Natural killer cell treated with Interleukin-12 subunit alpha and Interleukin-12 subunit beta and Interleukin-15 and Interleukin-18, amount 100 ng/mL, for 72 hours (primary cell): ENCODE results near the gene LEMD2. TPM values are rescaled to one million over a fixed set of nuclear protein-coding genes. Genes with fewer than 3 reads are reported as not detected.

Experiments used
- ATAC-seq, 2 donors: fragments of 150-1000 bp; cut with Tn5 transposase in 1 of 2; sonication (Bioruptor Pico), chemical (Tn5 transposase) in 1 of 2; 2 replicates each; pipeline ENCODE4 v1.10.0; 2021
- DNase-seq: peaks from one replicate; pipeline ENCODE4 v3.0.0; 2022; ENCODE audit warnings: low spot score
- H3K27ac Mint-ChIP-seq, 2 donors: 1 replicate in 1 of 2; 2 replicates in 1 of 2; pipeline ENCODE4 v1.8.0; 2022; ENCODE audit warnings: mixed read lengths in 2 of 2, mild to moderate bottlenecking in 1 of 2, moderate library complexity in 1 of 2
- H3K27me3 Mint-ChIP-seq, 2 donors: 1 replicate in 1 of 2; 2 replicates in 1 of 2; pipeline ENCODE4 v1.8.0; 2022; ENCODE audit warnings: mixed read lengths in 2 of 2
- H3K36me3 Mint-ChIP-seq: one replicate; pipeline ENCODE4 v1.8.0; 2022; ENCODE audit warnings: mixed read lengths
- H3K4me1 Mint-ChIP-seq, 2 donors: 1 replicate in 1 of 2; 2 replicates in 1 of 2; pipeline ENCODE4 v1.8.0; 2022; ENCODE audit warnings: low read depth in 2 of 2, mixed read lengths in 2 of 2, mild to moderate bottlenecking in 1 of 2
- H3K4me3 Mint-ChIP-seq: one replicate; pipeline ENCODE4 v1.8.0; 2022; ENCODE audit warnings: mixed read lengths
- H3K9me3 Mint-ChIP-seq: 2 replicates; pipeline ENCODE4 v1.8.0; 2022; ENCODE audit warnings: mixed read lengths
- total RNA-seq, 2 donors: library from RNA; stranded (reverse); gene quantifications; one replicate each; pipeline ENCODE4 v1.2.3, GENCODE V29; 2022

The LEMD2 gene
- total RNA-seq, 2 donors from 2014 or later: 62.1 to 67.6 TPM

GRCh38 chr6:33770833-33771145, 18.1 kb downstream of the LEMD2 start:
- DNase-seq: no peak
- H3K36me3 Mint-ChIP-seq: no peaks in the 10 kb centered on the region
- H3K27me3 Mint-ChIP-seq: peaks cover 0 to 11% of the 10 kb centered on the region in 2 donors
- H3K27ac Mint-ChIP-seq: no peak overlapping the region
- peaks cover 0 to 5% of the 10 kb centered on the region in 2 donors for H3K4me1 Mint-ChIP-seq
- ATAC-seq: no peak
- H3K4me3 Mint-ChIP-seq: no peak overlapping the region
- no peaks in the 10 kb centered on the region for H3K9me3 Mint-ChIP-seq

DNA sequence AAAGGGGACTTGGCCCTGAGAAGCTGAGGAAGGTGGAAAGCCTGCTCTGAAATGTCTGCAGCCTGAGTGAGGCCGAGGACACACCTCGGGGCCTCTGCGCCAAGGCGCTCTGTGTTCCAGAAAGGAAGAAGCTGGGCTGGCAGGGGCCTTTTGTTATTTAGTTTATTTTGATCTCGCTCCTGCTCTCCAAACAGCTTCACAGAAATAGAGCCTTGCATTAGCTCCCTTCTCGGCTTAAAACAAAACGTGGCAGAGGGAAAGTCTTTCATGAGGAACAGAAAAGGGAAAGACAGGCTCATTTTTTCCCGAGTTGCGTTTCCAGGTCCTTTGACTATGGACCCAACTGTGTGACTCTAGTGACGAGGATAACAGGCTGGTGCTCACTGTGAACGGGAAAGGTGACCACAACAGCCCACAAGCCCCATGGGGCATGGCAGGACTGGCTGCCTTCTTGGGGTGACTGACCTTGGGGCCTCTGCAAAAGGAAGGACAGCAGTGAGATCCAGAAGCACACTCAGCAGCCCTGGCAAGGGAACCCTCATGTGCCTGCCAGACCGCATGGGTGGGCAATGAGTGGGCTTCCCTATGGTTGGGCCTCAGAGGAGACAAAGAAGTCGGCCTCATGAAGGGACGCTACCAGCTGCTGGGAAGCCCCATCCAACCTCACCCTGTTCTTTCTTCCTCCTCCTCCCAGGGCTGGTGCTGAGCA, 18.7 kb downstream of the LEMD2 start:
- Mint-ChIP-seq H3K4me3 (no peak overlapping the region), H3K27ac (no peak overlapping the region), H3K9me3 (no peaks in the 10 kb centered on the region), H3K36me3 (no peaks in the 10 kb centered on the region), H3K4me1 (peaks cover 0 to 5% of the 10 kb centered on the region in 2 donors), H3K27me3 (peaks cover 0 to 16% of the 10 kb centered on the region in 2 donors)
- DNase-seq (no peak), ATAC-seq (no peak)

GRCh38 chr6:33769248-33769821, 19.6 kb downstream of the LEMD2 start:
- Mint-ChIP-seq H3K27me3 (peaks cover 0 to 16% of the 10 kb centered on the region in 2 donors), H3K27ac (no peak overlapping the region), H3K9me3 (no peaks in the 10 kb centered on the region), H3K36me3 (no peaks in the 10 kb centered on the region), H3K4me3 (no peak overlapping the region), H3K4me1 (peaks cover 0 to 5% of the 10 kb centered on the region in 2 donors)
- DNase-seq (no peak), ATAC-seq (no peak)

DNA sequence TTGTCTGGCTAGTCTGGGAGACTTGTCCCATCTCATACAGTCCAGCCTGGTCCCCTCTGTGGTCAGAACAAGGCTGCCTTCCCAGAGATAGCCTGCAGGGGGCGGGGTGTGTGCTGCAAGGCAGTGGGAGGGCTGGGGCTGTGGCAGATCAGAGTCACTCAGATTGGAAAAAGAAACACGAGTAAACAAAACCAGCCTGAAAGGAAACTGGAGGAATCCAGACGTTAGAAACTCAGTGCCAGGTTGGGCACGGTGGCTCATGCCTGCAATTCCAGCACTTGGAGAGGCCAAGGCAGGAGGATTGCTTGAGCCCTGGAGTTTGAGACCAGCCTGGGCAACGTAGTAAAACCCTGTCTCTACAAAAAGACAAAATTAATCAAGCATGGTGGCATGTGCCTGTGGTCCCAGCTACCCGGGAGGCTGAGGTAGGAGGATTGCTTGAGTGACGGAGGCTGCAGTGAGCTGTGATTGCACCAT, 20.2 kb downstream of the LEMD2 start:
- no peak overlapping the region for H3K4me3 Mint-ChIP-seq
- H3K27ac Mint-ChIP-seq: no peak overlapping the region
- H3K36me3 Mint-ChIP-seq: no peaks in the 10 kb centered on the region
- H3K27me3 Mint-ChIP-seq: peaks cover 0 to 16% of the 10 kb centered on the region in 2 donors
- H3K4me1 Mint-ChIP-seq: peaks cover 0 to 5% of the 10 kb centered on the region in 2 donors
- DNase-seq: peak; percentile 82
- H3K9me3 Mint-ChIP-seq: no peaks in the 10 kb centered on the region
- peak; percentile 72 to 73 for ATAC-seq

DNA sequence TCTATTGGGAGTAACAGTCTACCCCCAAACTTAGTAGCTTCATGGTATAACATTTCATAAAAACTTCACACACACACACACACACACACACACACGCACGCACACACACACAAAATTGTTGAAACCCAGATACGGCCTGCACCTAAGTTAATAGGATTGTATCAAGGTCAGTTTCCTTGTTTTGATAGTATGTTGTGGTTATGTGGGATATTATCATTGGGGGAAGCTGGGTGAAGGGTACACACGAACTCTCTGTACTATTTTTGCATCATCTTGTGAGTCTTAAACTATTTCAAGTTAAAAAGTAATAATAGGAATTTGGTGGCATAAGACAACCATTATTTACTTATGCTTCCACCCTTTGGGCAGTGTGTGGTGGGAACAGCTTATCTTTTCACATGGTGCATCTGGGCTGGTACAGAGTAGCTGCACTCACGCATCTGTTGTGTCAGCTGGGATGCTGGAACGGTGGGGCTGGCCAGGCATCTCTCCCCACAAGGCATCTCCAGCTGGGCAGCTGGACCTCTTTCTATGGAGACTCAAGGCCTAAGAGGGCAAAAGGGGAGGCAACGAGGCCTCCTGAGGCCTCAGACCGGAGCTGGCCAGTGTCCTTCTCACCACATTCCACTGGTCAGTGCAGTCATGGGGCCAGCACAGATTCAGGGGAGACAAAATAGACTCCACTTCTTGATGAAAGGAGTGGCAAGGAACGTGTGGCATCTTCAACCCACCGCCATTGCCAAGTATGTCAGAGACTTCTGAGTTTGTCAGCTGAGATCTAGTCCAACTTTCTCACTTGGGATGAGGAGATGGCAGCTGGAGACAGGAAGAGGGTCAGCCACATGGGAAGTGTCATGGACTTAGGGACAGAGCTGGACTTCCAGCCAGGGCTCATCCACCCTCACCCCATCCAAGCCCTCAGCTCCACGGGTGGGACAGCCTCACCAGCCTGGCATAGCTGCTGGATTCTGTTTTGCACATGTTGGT, 21.7 kb downstream of the LEMD2 start:
- Mint-ChIP-seq H3K4me1 (peaks cover 0 to 2% of the 10 kb centered on the region in 2 donors), H3K27ac (no peak overlapping the region), H3K4me3 (no peak overlapping the region), H3K9me3 (no peaks in the 10 kb centered on the region), H3K27me3 (peaks cover 0 to 16% of the 10 kb centered on the region in 2 donors), H3K36me3 (no peaks in the 10 kb centered on the region)
- DNase-seq (no peak), ATAC-seq (no peak)

- Mint-ChIP-seq H3K36me3 (no peaks in the 10 kb centered on the region), H3K27ac (no peak overlapping the region), H3K9me3 (no peaks in the 10 kb centered on the region), H3K27me3 (peaks cover 0 to 16% of the 10 kb centered on the region in 2 donors), H3K4me3 (no peak overlapping the region), H3K4me1 (no peaks in the 10 kb centered on the region)
- DNase-seq (no peak), ATAC-seq (no peak)
These were observed 23.6 kb downstream of the LEMD2 start for GRCh38 chr6:33765368-33765767.

GRCh38 chr6:33764036-33764435, 24.9 kb downstream of the LEMD2 start:
- no peak overlapping the region for H3K4me3 Mint-ChIP-seq

GRCh38 chr6:33763483-33763882, 25.4 kb downstream of the LEMD2 start:
- no peak overlapping the region for H3K4me3 Mint-ChIP-seq
- peaks cover 0 to 15% of the 10 kb centered on the region in 2 donors for H3K27me3 Mint-ChIP-seq
- DNase-seq: no peak
- no peaks in the 10 kb centered on the region for H3K36me3 Mint-ChIP-seq
- H3K4me1 Mint-ChIP-seq: no peaks in the 10 kb centered on the region
- no peak overlapping the region for H3K27ac Mint-ChIP-seq
- no peaks in the 10 kb centered on the region for H3K9me3 Mint-ChIP-seq
- no peak for ATAC-seq

More at GRCh38 chr6:33764036-33764435, 24.9 kb downstream of the LEMD2 start:
- Mint-ChIP-seq H3K4me1 (no peaks in the 10 kb centered on the region), H3K9me3 (no peaks in the 10 kb centered on the region), H3K27me3 (peaks cover 0 to 16% of the 10 kb centered on the region in 2 donors), H3K36me3 (no peaks in the 10 kb centered on the region), H3K27ac (no peak overlapping the region)
- no peak for ATAC-seq
- no peak for DNase-seq

GRCh38 chr6:33762713-33763112, 26.2 kb downstream of the LEMD2 start:
- no peak for DNase-seq
- Mint-ChIP-seq H3K4me1 (no peaks in the 10 kb centered on the region), H3K4me3 (no peak overlapping the region), H3K27ac (no peak overlapping the region), H3K27me3 (peaks cover 3 to 14% of the 10 kb centered on the region in 2 donors), H3K9me3 (no peaks in the 10 kb centered on the region), H3K36me3 (no peaks in the 10 kb centered on the region)
- no peak for ATAC-seq

GRCh38 chr6:33761922-33762629, 26.9 kb downstream of the LEMD2 start:
- Mint-ChIP-seq H3K27me3 (peaks cover 9 to 12% of the 10 kb centered on the region in 2 donors), H3K36me3 (no peaks in the 10 kb centered on the region), H3K27ac (no peak overlapping the region), H3K4me3 (no peak overlapping the region), H3K4me1 (no peaks in the 10 kb centered on the region), H3K9me3 (no peaks in the 10 kb centered on the region)
- ATAC-seq (peak; percentile 17 to 47), DNase-seq (no peak)

DNA sequence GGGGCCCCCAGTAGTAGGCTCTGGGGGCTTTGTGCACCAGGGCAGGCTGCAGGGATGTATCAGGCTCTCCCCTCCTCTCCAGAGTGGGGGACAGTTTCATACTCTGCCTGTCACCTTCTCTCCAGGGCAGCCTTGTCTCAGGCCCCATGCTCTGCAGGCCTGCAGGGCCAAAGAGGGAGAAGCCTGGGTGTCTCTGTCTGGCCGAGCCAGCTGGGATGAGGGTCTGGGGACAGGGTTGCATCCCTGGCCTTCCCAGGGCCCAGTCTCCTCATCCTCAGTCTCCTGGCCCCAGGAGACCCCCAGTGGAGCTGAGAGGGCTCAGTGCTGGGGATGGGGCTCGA, 27.4 kb downstream of the LEMD2 start:
- ATAC-seq: no peak
- Mint-ChIP-seq H3K4me1 (no peaks in the 10 kb centered on the region), H3K9me3 (no peaks in the 10 kb centered on the region), H3K36me3 (no peaks in the 10 kb centered on the region), H3K27ac (no peak overlapping the region), H3K27me3 (peaks cover 9 to 10% of the 10 kb centered on the region in 2 donors), H3K4me3 (no peak overlapping the region)
- no peak for DNase-seq

DNA sequence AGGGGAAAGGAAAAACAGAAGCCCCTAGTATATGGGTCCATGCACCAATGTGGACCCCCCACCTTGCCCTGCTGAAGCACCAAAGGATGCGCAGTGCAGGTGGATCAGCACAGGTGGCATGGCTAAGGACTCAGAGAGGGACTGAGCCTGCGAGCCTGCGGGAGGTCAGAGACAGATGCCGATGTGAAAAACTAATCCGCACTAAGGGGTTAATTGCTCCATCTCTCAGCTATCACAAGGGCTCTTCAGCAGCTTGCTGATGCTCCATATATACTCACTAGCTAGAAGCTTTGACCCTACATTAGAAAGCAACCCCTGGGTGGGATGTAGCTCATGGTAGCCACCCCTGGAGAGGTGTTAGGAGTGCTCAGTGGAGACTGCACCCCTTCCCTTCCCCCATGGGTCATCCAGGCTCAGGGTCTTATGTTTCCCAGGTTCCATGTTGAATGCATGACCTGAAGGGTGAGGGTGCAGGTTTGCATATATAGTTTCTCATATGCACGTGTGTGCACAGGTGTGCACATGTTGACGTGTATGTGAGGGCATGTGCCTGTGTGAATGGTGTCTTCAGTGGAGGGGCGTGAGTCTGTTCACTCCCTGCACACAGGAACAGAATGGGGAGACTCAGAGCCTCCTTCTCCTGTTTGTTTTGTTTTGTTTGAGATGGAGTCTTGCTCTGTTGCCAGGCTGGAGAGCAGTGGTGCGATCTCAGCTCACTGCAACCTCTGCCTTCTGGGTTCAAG, 28.9 kb downstream of the LEMD2 start:
- Mint-ChIP-seq H3K36me3 (no peaks in the 10 kb centered on the region), H3K27me3 (peaks cover 0 to 9% of the 10 kb centered on the region in 2 donors), H3K27ac (no peak overlapping the region), H3K9me3 (no peaks in the 10 kb centered on the region), H3K4me1 (no peaks in the 10 kb centered on the region), H3K4me3 (no peak overlapping the region)
- ATAC-seq (no peak), DNase-seq (no peak)

DNA sequence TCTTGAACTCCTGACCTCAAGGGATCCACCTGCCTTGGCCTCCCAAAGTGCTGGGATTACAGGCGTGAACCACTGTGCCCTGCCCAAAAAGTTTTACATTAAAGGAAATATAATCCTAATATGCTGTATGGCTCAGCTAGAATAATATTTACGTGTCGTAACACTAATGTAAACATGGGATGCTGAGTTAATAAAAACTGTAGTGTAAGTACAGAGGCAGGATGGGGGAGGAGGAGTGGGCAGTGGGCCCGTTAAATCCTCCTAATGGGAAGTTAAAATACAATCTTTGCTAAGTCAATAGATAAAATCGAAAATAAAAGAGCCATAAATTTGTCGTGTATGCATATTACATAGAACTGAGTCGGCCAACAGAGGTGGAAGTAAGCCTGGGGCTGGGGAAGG, 30.1 kb downstream of the LEMD2 start:
- H3K4me1 Mint-ChIP-seq: no peaks in the 10 kb centered on the region
- peaks cover 0 to 9% of the 10 kb centered on the region in 2 donors for H3K27me3 Mint-ChIP-seq
- H3K27ac Mint-ChIP-seq: no peak overlapping the region
- no peaks in the 10 kb centered on the region for H3K9me3 Mint-ChIP-seq
- DNase-seq: no peak
- no peak for ATAC-seq
- no peak overlapping the region for H3K4me3 Mint-ChIP-seq
- H3K36me3 Mint-ChIP-seq: no peaks in the 10 kb centered on the region
